HEK293 (cell line): Measurements from ENCODE around the gene IQCE.

Experiments used
- CTCF ChIA-PET: fragments of 350-600 bp; formaldehyde crosslinking; extraction: SDS; loops from one replicate; lab custom pipeline; 2021; ENCODE audit warnings: antibody characterized with exemption; lab: Yijun Ruan, JAX
- POLR2A ChIA-PET: fragments of 300-600 bp; formaldehyde crosslinking; extraction: SDS; loops from one replicate; lab custom pipeline; 2020; ENCODE audit warnings: antibody characterized with exemption, inconsistent platforms; lab: Yijun Ruan, JAX
- H3K27ac ChIP-seq: fragments of 200-500 bp; sonication (Bioruptor generic); 2 replicates; pipeline ENCODE4 v1.5.1; 2014; ENCODE audit warnings: low read depth, low read length, control low read depth, inconsistent platforms; ENCODE audit errors: extremely low read depth
- H3K36me3 ChIP-seq, 2 experiments: fragments of 200-500 bp in 1 of 2; sonication (Bioruptor generic) in 1 of 2; 1 replicate in 1 of 2; 2 replicates in 1 of 2; pipeline ENCODE4 v1.5.1; 2014 to 2017; ENCODE audit warnings: inconsistent platforms in 2 of 2, low read length in 2 of 2; ENCODE audit not compliant: control insufficient read depth in 2 of 2, insufficient read depth in 1 of 2
- H3K4me1 ChIP-seq: fragments of 200-500 bp; sonication (Bioruptor generic); 2 replicates; pipeline ENCODE4 v1.5.1; 2014; ENCODE audit warnings: mild to moderate bottlenecking, low read length, inconsistent platforms; ENCODE audit not compliant: control insufficient read depth, insufficient read depth
- H3K4me3 ChIP-seq: 2 replicates; pipeline ENCODE4 v1.5.1; 2011; ENCODE audit warnings: low read depth, mild to moderate bottlenecking, control low read depth, low read length, moderate library complexity
- H3K9me3 ChIP-seq: fragments of 200-500 bp; sonication (Bioruptor generic); 2 replicates; pipeline ENCODE4 v1.5.1; 2014; ENCODE audit warnings: low read depth, low read length, inconsistent platforms; ENCODE audit not compliant: control insufficient read depth, insufficient read depth
- EGR2 ChIP-seq: fragments of 450-650 bp; formaldehyde crosslinking; IDR thresholded peaks from 2 replicates; pipeline ENCODE4 v1.5.1; 2016; ENCODE audit warnings: low read depth, missing biosample characterization, missing genetic modification characterization
- GLIS2 ChIP-seq: fragments of 450-650 bp; formaldehyde crosslinking; IDR thresholded peaks from 2 replicates; pipeline ENCODE4 v1.5.1; 2016; ENCODE audit warnings: missing biosample characterization, missing genetic modification characterization
- HOXA7 ChIP-seq: sonication (generic); formaldehyde crosslinking; IDR thresholded peaks from 2 replicates; pipeline ENCODE4 v1.8.1; 2022; ENCODE audit warnings: missing genetic modification reagents, borderline replicate concordance
- KLF1 ChIP-seq: fragments of 450-650 bp; formaldehyde crosslinking; IDR thresholded peaks from 2 replicates; pipeline ENCODE4 v1.5.1; 2016; ENCODE audit warnings: missing biosample characterization, missing genetic modification characterization
- KLF10 ChIP-seq: fragments of 450-650 bp; IDR thresholded peaks from 2 replicates; pipeline ENCODE4 v1.5.1; 2018; ENCODE audit warnings: missing biosample characterization, mild to moderate bottlenecking, missing genetic modification characterization
- REST ChIP-seq: fragments of 450-650 bp; formaldehyde crosslinking; IDR thresholded peaks from 2 replicates; pipeline ENCODE4 v1.5.1; 2016; ENCODE audit warnings: missing biosample characterization, missing genetic modification characterization
- SALL2 ChIP-seq: fragments of 450-650 bp; formaldehyde crosslinking; IDR thresholded peaks from 2 replicates; pipeline ENCODE4 v1.5.0; 2017; ENCODE audit warnings: missing biosample characterization, mild to moderate bottlenecking, missing genetic modification characterization, borderline replicate concordance
- SP2 ChIP-seq: fragments of 450-650 bp; formaldehyde crosslinking; IDR thresholded peaks from 2 replicates; pipeline ENCODE4 v1.5.1; 2016; ENCODE audit warnings: missing biosample characterization, missing genetic modification characterization
- SP3 ChIP-seq: fragments of 450-650 bp; formaldehyde crosslinking; IDR thresholded peaks from 2 replicates; pipeline ENCODE4 v1.5.1; 2016; ENCODE audit warnings: missing biosample characterization, missing genetic modification characterization
- SP7 ChIP-seq: fragments of 450-650 bp; formaldehyde crosslinking; IDR thresholded peaks from 2 replicates; pipeline ENCODE4 v1.5.1; 2016; ENCODE audit warnings: missing biosample characterization, missing genetic modification characterization
- TCF7L2 ChIP-seq: IDR thresholded peaks from 2 replicates; pipeline ENCODE4 v1.6.1; 2011; ENCODE audit warnings: low read depth, mild to moderate bottlenecking, inconsistent platforms, low read length, moderate library complexity, borderline replicate concordance
- ZEB2 ChIP-seq: fragments of 450-650 bp; formaldehyde crosslinking; IDR thresholded peaks from 2 replicates; pipeline ENCODE4 v1.5.1; 2016; ENCODE audit warnings: missing biosample characterization, missing genetic modification characterization
- ZFHX2 ChIP-seq: fragments of 450-650 bp; formaldehyde crosslinking; conservative IDR thresholded peaks from 2 replicates; pipeline ENCODE4 v1.5.1; 2016; ENCODE audit warnings: missing biosample characterization, missing genetic modification characterization
- ZIC2 ChIP-seq: fragments of 450-650 bp; formaldehyde crosslinking; IDR thresholded peaks from 2 replicates; pipeline ENCODE4 v1.5.1; 2016; ENCODE audit warnings: missing biosample characterization, missing genetic modification characterization
- ZNF223 ChIP-seq: fragments of 450-650 bp; formaldehyde crosslinking; IDR thresholded peaks from 2 replicates; pipeline ENCODE4 v1.5.1; 2016; ENCODE audit warnings: missing biosample characterization, missing genetic modification characterization
- ZNF24 ChIP-seq: fragments of 450-650 bp; formaldehyde crosslinking; IDR thresholded peaks from 2 replicates; pipeline ENCODE4 v1.5.1; 2016; ENCODE audit warnings: missing biosample characterization, missing genetic modification characterization
- ZNF514 ChIP-seq: fragments of 450-650 bp; formaldehyde crosslinking; IDR thresholded peaks from 2 replicates; pipeline ENCODE4 v1.5.1; 2016; ENCODE audit warnings: missing biosample characterization, missing genetic modification characterization
- ZNF544 ChIP-seq: fragments of 450-650 bp; formaldehyde crosslinking; IDR thresholded peaks from 2 replicates; pipeline ENCODE4 v1.5.0; 2017; ENCODE audit warnings: missing biosample characterization, missing genetic modification characterization
- ZNF548 ChIP-seq: fragments of 450-650 bp; formaldehyde crosslinking; IDR thresholded peaks from 2 replicates; pipeline ENCODE4 v1.5.1; 2016; ENCODE audit warnings: missing biosample characterization, missing genetic modification characterization
- ZNF580 ChIP-seq: fragments of 450-650 bp; formaldehyde crosslinking; IDR thresholded peaks from 2 replicates; pipeline ENCODE4 v1.5.1; 2016; ENCODE audit warnings: missing biosample characterization, missing genetic modification characterization
- ZNF670 ChIP-seq: fragments of 450-650 bp; formaldehyde crosslinking; IDR thresholded peaks from 2 replicates; pipeline ENCODE4 v1.5.1; 2016; ENCODE audit warnings: missing biosample characterization, missing genetic modification characterization, low read depth
- ZNF704 ChIP-seq: fragments of 450-650 bp; formaldehyde crosslinking; IDR thresholded peaks from 2 replicates; pipeline ENCODE4 v1.5.1; 2016; ENCODE audit warnings: missing biosample characterization, missing genetic modification characterization
- ZNF747 ChIP-seq: fragments of 450-650 bp; formaldehyde crosslinking; IDR thresholded peaks from 2 replicates; pipeline ENCODE4 v1.5.1; 2016; ENCODE audit warnings: missing biosample characterization, missing genetic modification characterization
- ZSCAN23 ChIP-seq: fragments of 450-650 bp; formaldehyde crosslinking; IDR thresholded peaks from 2 replicates; pipeline ENCODE4 v1.5.1; 2016; ENCODE audit warnings: missing biosample characterization, missing genetic modification characterization
- TF ChIP-seq, protein P1 (sequence below): fragments of 450-650 bp; formaldehyde crosslinking; IDR thresholded peaks from 2 replicates; pipeline ENCODE4 v1.5.1; 2016; ENCODE audit warnings: missing biosample characterization, missing genetic modification characterization

IQCE gene

GRCh38 chr7:2602406-2603043 lies 43.7 kb downstream of the IQCE start:
- POLR2A ChIA-PET, result interaction anchor here (0.6 kb wide), 1 partner anchor 29 kb away, joined by 8 read pairs; no protein-coding TSS in a partner anchor
- Histone ChIP-seq H3K27ac (no peak overlapping the region), H3K4me1 (no peaks in the 10 kb centered on the region)
- TF ChIP-seq HOXA7 (CRISPR knock-in tag) (no peak), ZNF548 (no peak), ZNF580 (tag by site-specific recombination) (no peak), ZIC2 (tag by site-specific recombination) (peak; percentile 38; the same call in 1 of the 2 replicates), KLF1 (peak; percentile 80), SP2 (no peak), ZNF670 (tag by site-specific recombination) (no peak), ZNF514 (tag by site-specific recombination) (no peak)
- TF ChIP-seq, all 188 proteins: peak for 2
- H3K4me3 ChIP-seq, result no peak overlapping the region
- H3K9me3 ChIP-seq, result no peaks in the 10 kb centered on the region
- CTCF ChIA-PET, result interaction anchor here (1.0 to 1.4 kb wide), 2 partner anchors 8 to 132 kb away, joined by 3 to 5 read pairs; no protein-coding TSS in a partner anchor
- H3K36me3 ChIP-seq, result peaks cover 0 to 27% of the 10 kb centered on the region in 2 experiments; a peak in 2 of 3 replicates

GRCh38 chr7:2603044-2603965 lies 44.5 kb downstream of the IQCE start:
- ChIA-PET POLR2A (no interaction called here), CTCF (interaction anchor here (1.0 to 1.8 kb wide), 3 partner anchors 8 to 133 kb away, joined by 3 to 6 read pairs (median 5); no protein-coding TSS in a partner anchor)
- Histone ChIP-seq H3K36me3 (peaks cover 0 to 24% of the 10 kb centered on the region in 2 experiments; a peak in 2 of 3 replicates), H3K27ac (no peak overlapping the region), H3K4me1 (no peaks in the 10 kb centered on the region), H3K4me3 (no peak overlapping the region), H3K9me3 (no peaks in the 10 kb centered on the region)
- TF ChIP-seq KLF10 (tag by site-specific recombination) (no peak), ZFHX2 (tag by site-specific recombination) (0 out of 2 replicates have a peak, but pooled peaks have one; percentile 14), EGR2 (tag by site-specific recombination) (peak; percentile 16; the same call in 1 of the 2 replicates), ZNF704 (tag by site-specific recombination) (no peak)

DNA sequence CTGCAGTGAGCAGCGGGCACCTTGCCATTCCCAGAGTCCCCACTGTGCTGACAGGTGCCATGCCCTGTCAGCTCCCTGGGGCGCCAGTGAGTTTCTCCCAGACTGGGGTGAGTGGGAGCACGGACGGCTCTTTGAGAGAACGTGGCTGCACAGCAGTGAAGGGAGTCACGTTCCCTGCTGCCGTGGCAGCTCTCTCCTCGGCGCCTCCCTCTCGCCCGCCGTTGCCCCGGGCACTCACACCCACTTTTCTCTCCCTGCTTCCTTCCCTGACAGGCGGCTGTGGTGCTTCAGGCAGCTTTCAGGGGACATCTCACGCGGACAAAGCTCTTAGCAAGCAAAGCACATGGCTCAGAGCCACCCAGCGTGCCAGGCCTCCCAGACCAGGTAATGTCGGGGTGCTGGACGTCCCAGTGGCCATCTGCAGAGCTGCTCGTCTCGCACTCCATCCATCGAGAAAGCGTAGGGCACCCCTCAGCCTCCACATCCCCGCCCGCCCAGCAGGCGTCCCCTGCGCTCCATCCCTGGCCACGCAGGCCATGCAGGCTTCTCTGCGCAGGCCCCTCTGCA lies 45.9 kb downstream of the IQCE start:
- Histone ChIP-seq H3K9me3 (no peaks in the 10 kb centered on the region), H3K36me3 (peaks cover 0 to 17% of the 10 kb centered on the region in 2 experiments; a peak in 2 of 3 replicates), H3K4me3 (no peak overlapping the region), H3K4me1 (no peaks in the 10 kb centered on the region), H3K27ac (no peak overlapping the region)
- POLR2A ChIA-PET, result no interaction called here
- CTCF ChIA-PET, result interaction anchor here (1.8 kb wide), 1 partner anchor 105 kb away, joined by 6 read pairs; no protein-coding TSS in a partner anchor
- no peak for TF ChIP-seq SP3 (tag by site-specific recombination)
- TF ChIP-seq REST (tag by site-specific recombination), result no peak
- TF ChIP-seq, protein P1, sequence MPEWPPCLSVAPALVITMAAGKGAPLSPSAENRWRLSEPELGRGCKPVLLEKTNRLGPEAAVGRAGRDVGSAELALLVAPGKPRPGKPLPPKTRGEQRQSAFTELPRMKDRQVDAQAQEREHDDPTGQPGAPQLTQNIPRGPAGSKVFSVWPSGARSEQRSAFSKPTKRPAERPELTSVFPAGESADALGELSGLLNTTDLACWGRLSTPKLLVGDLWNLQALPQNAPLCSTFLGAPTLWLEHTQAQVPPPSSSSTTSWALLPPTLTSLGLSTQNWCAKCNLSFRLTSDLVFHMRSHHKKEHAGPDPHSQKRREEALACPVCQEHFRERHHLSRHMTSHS (tag by site-specific recombination), result no peak
- no peak for TF ChIP-seq ZNF223 (tag by site-specific recombination)
- TF ChIP-seq ZNF747 (tag by site-specific recombination), result no peak
- no peak for TF ChIP-seq ZSCAN23 (tag by site-specific recombination)
- no peak for TF ChIP-seq SP7
- TF ChIP-seq ZEB2 (tag by site-specific recombination), result no peak
- no peak for TF ChIP-seq TCF7L2
- no peak for TF ChIP-seq ZNF24 (tag by site-specific recombination)
- TF ChIP-seq GLIS2 (tag by site-specific recombination), result no peak
- TF ChIP-seq SALL2, result no peak
- no peak for TF ChIP-seq ZNF544 (tag by site-specific recombination)
